ENCODE results near the gene EP300.

Gene EP300

GRCh38 chr22:41204992-41205900 lies 112.9 kb downstream of the EP300 start, which contains the start of gene L3MBTL2:
TSS of gene L3MBTL2 (plus strand) at chr22:41205312. CDS start at chr22:41205363, 51 bp downstream.
- DNase-seq (ENCODE audit: low read depth, low spot score) = peak; percentile 87

GRCh38 chr22:41206719-41207118 lies 114.3 kb downstream of the EP300 start:
- DNase-seq (ENCODE audit: low read depth, low spot score) = no peak

DNA sequence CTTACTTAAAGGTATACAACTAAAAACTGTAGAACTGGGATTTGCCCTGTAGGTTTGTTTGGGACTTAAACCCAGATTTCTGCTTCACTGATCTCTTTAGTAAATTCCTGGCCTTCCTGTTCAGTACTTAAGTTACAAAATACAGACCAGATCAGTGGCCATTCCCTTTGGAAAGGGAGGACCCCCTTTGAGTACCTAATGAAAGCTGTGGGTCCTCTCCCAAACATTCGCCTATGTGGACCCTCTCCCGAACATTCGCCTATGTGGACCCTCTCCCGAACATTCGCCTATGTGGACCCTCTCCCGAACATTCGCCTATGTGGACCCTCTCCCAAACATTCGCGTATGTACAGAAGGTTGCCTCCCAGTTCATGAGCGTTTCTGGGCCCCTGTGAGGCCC lies 123.0 kb downstream of the EP300 start:
- DNase-seq (ENCODE audit: low read depth, low spot score) = no peak

- no peak for DNase-seq (ENCODE audit: low read depth, low spot score)
These were observed 123.5 kb downstream of the EP300 start for GRCh38 chr22:41215926-41216325.

GRCh38 chr22:41216984-41217383 lies 124.6 kb downstream of the EP300 start:
- no peak for DNase-seq (ENCODE audit: low read depth, low spot score)

DNA sequence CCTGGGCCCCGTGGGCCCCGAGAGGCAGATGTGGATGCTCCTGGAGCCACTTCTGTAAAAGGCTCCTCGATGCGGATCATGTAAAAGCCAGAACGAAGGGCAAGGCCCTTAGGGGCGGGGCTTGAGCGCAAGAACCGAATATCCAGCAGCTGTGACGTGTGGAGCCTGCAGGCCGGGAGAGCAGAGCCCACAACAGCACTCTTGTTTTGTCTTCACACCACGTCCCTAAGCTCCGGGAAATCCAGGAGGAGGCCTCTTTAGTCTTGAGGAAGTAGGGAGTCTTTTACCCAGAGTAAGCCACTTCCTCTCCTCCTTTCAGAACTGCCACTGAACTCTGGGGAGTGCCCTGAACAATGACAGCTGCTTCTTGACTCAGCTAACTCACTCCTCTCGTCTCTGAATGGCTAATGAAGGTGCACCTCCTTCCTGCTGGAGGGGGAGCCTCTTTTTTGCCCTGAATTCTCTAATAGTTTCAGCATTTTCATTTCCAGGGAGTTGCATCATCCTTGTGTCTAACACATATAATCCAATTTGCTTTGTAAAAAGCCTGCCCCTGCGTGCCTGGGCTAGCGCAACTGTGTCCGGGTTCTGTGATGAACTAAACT lies 125.3 kb downstream of the EP300 start:
- peak; percentile 23 for DNase-seq (ENCODE audit: low read depth, low spot score)

DNA sequence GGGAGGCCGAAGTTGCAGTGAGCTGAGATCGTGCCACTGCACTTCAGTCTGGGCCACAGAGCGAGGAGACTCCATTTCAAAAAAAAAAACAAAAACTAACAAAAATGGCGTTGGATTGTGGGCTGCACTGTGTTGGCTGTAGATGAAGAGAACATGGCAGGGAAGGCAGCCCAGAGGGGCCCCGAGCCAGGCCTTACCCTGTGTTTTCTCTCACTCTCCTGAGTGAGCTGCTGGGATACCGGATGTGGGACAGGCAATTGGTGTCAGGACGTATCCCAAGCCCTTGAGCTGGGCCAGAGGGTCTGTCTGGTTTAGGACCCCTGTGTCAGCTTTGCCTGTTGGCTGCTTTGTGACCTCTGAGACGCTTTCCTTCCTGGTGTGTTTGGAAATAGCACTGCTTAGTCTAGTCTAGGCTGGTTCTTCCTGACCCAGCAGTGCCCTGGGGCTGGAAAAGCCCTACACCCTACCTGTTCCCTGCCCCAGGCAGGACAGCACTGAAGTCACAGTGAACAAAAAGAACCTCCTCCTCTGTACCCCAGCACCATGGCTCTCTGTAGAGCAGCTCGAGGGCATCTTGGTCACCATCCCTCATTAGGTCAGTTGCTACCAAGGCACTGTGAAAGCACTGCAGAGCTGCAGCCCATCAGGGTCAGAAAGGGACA lies 130.6 kb downstream of the EP300 start:
- no peak for DNase-seq (ENCODE audit: low read depth, low spot score)

DNA sequence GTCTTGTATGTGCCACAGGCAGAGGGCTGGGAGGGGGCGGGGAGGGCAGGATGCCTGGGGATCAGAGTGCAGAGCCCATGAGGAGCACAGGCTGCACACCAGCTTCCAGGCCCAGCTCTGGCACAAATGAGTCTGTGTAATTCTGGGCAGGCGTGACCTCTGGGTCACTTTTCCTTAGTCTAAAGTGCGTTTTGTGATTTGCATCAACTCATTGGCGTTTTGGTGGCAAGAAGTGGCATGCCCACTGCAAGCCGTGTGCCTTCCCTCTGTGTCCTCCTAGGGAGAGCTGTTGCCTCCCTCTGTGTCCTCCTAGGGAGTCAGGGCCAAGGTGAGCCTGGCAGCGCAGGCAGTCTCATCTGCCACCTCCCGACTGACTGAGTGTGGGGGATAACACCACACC lies 131.1 kb downstream of the EP300 start:
- no peak for DNase-seq (ENCODE audit: low read depth, low spot score)

- DNase-seq (ENCODE audit: low read depth, low spot score) = no peak
These were observed 134.6 kb downstream of the EP300 start for GRCh38 chr22:41226723-41227655.

DNA sequence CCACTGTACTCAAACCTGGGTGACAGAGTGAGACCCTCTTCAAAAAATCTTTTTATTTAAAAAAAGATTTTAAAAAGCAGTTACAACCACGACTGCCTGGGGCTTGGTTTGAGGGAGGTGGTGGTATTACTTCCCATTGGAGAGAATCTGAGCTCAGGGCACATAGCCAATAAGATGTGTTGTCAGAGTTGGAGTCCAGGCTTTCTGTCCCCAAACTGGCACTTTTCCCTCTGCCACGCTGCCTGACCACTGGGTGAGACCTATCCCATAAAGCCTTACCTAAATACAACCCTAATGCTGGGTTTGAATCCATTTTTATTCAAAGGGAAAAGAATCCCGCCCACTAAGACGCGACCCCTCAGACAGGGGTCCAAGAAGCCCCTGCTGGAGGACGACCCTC lies 136.8 kb downstream of the EP300 start:
- no peak for DNase-seq (ENCODE audit: low read depth, low spot score)
